Adrenal gland (tissue), 12 donors: ENCODE measurements around the gene ISY1. TPM values are rescaled to one million over a fixed set of nuclear protein-coding genes. Genes with fewer than 3 reads are reported as not detected.

Experiments used
- DNase-seq, 7 donors: peaks; one replicate each; pipeline ENCODE4 v3.0.0-alpha.2; 2019 to 2020
- H3K27ac ChIP-seq, 5 donors: fragments of 200-600 bp; sonication (generic) in 4 of 5; 1 replicate in 3 of 5; 2 replicates in 2 of 5; pipeline versions ENCODE4 v1.5.1 to v1.8.0; 2016 to 2020; ENCODE audit warnings: mild to moderate bottlenecking in 1 of 5
- H3K27me3 ChIP-seq: fragments of 200-600 bp; 2 replicates; pipeline ENCODE4 v1.8.0; 2021
- H3K36me3 ChIP-seq, 2 donors: fragments of 200-600 bp; replicated peaks in 1 of 2; 1 replicate in 1 of 2; 2 replicates in 1 of 2; pipeline versions ENCODE4 v1.5.1 to v1.8.0; 2018 to 2022
- H3K4me1 ChIP-seq, 2 donors: fragments of 200-600 bp; replicated peaks in 1 of 2; 1 replicate in 1 of 2; 2 replicates in 1 of 2; pipeline versions ENCODE4 v1.5.1 to v1.8.0; 2018 to 2021
- H3K4me3 ChIP-seq, 4 donors: fragments of 200-600 bp; sonication (generic) in 3 of 4; one replicate each; pipeline ENCODE4 v1.5.1; 2016 to 2018
- H3K9me3 ChIP-seq, 3 donors: fragments of 200-600 bp; sonication (generic) in 1 of 3; replicated peaks in 1 of 3; 1 replicate in 2 of 3; 2 replicates in 1 of 3; pipeline versions ENCODE4 v1.5.1 to v1.8.0; 2016 to 2021
- POLR2A ChIP-seq, 2 donors: fragments of 450-650 bp; IDR thresholded peaks; one replicate each; pipeline ENCODE4 v1.6.1; 2017; ENCODE audit warnings: antibody characterized with exemption in 2 of 2, mild to moderate bottlenecking in 2 of 2, moderate library complexity in 1 of 2
- WGBS, 4 donors: extraction: QIAGEN DNeasy Blood & Tissue Kit in 2 of 4; methylation state at CpG; one replicate each; pipeline versions ENCODE4 v1.1.5 to v1.1.7; 2013 to 2017; 5-methylcytosine and 5-hydroxymethylcytosine counted together
- intact Hi-C, 2 donors: fragments of 100-400 bp; cut with DNase I; formaldehyde crosslinking; loops; one replicate each; pipeline versions ENCODE4 v1.14.1 to v1.15.0; 2022 to 2023
- polyA plus RNA-seq, 3 donors: library from polyadenylated mRNA; stranded (reverse); fragments of 200-250 nt in 2 of 3; fragments of 350-450 nt in 1 of 3; fragmentation: Illumina TruSeq in 1 of 3; extraction: RNeasy Lipid Tissue Mini Kit (QIAGEN cat#74804) in 1 of 3; gene quantifications; one replicate each; pipeline ENCODE4 v1.2.3, GENCODE V29; 2013 to 2014
- total RNA-seq, 9 donors: library from RNA; depleted of rRNA in 4 of 9; stranded (reverse); fragments of >200 nt in 4 of 9; fragments of 120-200 nt in 1 of 9; fragmentation: NEBNext Ultra II Directional in 1 of 9; extraction: Animal tissue kit (Norgen Biotek cat#: 25700) in 1 of 9; gene quantifications; one replicate each; pipeline versions ENCODE4 v1.1.0 to v1.2.4, GENCODE V29; 2013 to 2023
- TF ChIP-seq, protein P1 (sequence below), 6 experiments: fragments of 450-650 bp in 4 of 6; fragments of 200-600 bp in 2 of 6; sonication (generic) in 1 of 6; IDR thresholded peaks; 1 replicate in 5 of 6; 2 replicates in 1 of 6; pipeline versions ENCODE4 v1.5.1 to v1.8.0; 2016 to 2021; ENCODE audit warnings: antibody characterized with exemption in 6 of 6, mild to moderate bottlenecking in 2 of 6, moderate library complexity in 1 of 6
- donor health status: healthy with polysubstance abuse.
- donor health status: Bipolar disorder and iron deficiency.
- donor health status: DM: yes; HTN: yes; CAD: no.
- donor health status: DM: no; HTN: no; CAD: no.
- donor health status: DM: no; HTN: no; CAD: no.
- donor health status: DM: yes; HTN: yes; CAD: no.

ISY1 gene
- total and polyA plus RNA-seq, 12 donors: 4.1 to 40.0 (median 26.1) TPM

DNA sequence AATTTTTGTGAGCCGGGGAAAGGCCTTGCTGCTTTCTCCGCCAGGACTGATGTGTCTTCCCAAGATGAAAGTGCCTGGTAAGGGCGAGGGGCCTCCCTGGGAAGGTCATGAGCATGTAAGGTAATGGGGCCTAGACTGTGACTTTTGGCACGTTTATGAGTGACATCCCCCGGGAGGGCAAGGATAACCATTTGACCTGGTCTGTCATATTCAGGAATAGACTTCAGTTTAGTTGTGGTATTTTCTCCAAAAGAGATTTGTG lies 23.5 kb upstream of the ISY1 start:
- intact Hi-C loops: loop anchor here in 1 of 2 donors (5.0 kb wide), 1 partner anchor 63 kb away; the partner anchor contains the start of gene COPG1
- no peaks in the 10 kb centered on the region for H3K36me3 ChIP-seq
- H3K27me3 ChIP-seq: no peaks in the 10 kb centered on the region
- H3K9me3 ChIP-seq: no peaks in the 10 kb centered on the region
- peak overlapping the region in 3 of 4 donors; percentile 65 to 84 (median 82) for H3K4me3 ChIP-seq
- WGBS, 4 donors: 0 to 1% (median 0%) methylated on average over 3 to 5 of the region's 5 CpGs
- DNase-seq: peak in 5 of 7 donors; percentile 35 to 69 (median 43)
- H3K27ac ChIP-seq: peak overlapping the region; percentile 96 to 99 (median 99)
- peaks cover 30 to 53% of the 10 kb centered on the region in 2 donors for H3K4me1 ChIP-seq
- TF ChIP-seq POLR2A (IDR thresholded peaks at IDR 0.05): no peak
- TF ChIP-seq, protein P1, sequence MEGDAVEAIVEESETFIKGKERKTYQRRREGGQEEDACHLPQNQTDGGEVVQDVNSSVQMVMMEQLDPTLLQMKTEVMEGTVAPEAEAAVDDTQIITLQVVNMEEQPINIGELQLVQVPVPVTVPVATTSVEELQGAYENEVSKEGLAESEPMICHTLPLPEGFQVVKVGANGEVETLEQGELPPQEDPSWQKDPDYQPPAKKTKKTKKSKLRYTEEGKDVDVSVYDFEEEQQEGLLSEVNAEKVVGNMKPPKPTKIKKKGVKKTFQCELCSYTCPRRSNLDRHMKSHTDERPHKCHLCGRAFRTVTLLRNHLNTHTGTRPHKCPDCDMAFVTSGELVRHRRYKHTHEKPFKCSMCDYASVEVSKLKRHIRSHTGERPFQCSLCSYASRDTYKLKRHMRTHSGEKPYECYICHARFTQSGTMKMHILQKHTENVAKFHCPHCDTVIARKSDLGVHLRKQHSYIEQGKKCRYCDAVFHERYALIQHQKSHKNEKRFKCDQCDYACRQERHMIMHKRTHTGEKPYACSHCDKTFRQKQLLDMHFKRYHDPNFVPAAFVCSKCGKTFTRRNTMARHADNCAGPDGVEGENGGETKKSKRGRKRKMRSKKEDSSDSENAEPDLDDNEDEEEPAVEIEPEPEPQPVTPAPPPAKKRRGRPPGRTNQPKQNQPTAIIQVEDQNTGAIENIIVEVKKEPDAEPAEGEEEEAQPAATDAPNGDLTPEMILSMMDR (IDR thresholded peaks at IDR 0.05): no peak

DNA sequence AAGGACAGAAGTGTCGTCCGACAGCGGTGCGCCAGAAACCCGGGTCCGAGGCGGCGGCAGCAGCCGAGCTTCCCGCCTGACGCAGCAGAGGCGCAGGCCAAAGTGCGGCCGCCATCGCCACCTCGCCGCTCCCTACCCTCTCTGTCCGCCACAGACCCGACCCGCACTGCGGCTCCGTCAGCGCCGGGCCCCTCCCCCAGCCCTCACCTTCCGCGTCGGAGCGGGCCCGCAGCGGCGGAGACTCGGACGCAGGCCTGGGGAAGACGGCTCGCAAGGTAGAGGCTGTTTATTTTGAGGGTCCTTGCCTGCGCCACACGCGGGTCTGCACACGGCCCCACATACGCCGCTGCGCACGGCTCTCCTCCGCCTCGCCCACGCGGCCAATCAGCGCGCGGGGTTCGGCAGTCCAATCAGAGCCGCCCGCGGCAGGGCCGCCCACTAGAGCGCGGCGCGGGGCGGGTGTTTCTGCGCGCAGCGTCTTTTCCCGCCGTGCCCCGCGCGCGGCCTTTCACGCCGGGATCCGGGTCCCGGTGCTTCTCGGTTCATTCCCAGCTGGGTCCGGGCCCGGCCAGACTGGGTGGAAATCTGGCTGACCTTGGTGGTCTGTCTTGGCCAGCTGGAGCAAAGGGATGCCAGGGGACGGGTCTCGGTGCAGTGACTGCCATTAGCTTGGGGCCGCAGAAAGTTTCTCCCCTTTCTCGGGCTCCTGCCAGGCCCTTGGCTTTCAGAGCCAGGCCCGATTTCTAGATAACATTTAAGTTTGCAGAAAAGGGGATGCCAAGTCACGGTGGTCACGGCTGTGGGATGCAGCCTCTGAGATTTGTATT lies 22.9 kb upstream of the ISY1 start, which contains the start of gene CNBP:
CNBP (minus strand) TSS at position 328 of the 827 bp plus-strand sequence. CDS start 12,139 bp downstream, outside the sequence.
- 0 to 1% (median 1%) methylated on average over 13 to 83 of the region's 83 CpGs for WGBS, 4 donors
- Histone ChIP-seq H3K27me3 (no peaks in the 10 kb centered on the region), H3K27ac (peak within 1 kb of the TSS; percentile 96 to 99 (median 99)), H3K9me3 (no peaks in the 10 kb centered on the region), H3K4me1 (peaks cover 35 to 58% of the 10 kb centered on the region in 2 donors), H3K36me3 (peaks cover 0 to 5% of the 10 kb centered on the region in 2 donors), H3K4me3 (peak within 1 kb of the TSS; percentile 82 to 100 (median 92))
- TF ChIP-seq POLR2A (IDR thresholded peaks at IDR 0.05): peak; percentile 94 to 99
- TF ChIP-seq, protein P1 (IDR thresholded peaks at IDR 0.05): no peak
- peak; percentile 92 to 96 (median 94) for DNase-seq
- intact Hi-C loops: loop anchor here in 1 of 2 donors (5.0 kb wide), 1 partner anchor 64 kb away; the partner anchor contains the start of gene COPG1

- Histone ChIP-seq H3K9me3 (no peaks in the 10 kb centered on the region), H3K4me1 (peaks cover 45 to 67% of the 10 kb centered on the region in 2 donors), H3K36me3 (peaks cover 0 to 13% of the 10 kb centered on the region in 2 donors), H3K27ac (peak overlapping the region; percentile 96 to 99 (median 99)), H3K27me3 (no peaks in the 10 kb centered on the region), H3K4me3 (peak overlapping the region; percentile 82 to 100 (median 92))
- WGBS, 4 donors: 0 to 1% (median 1%) methylated on average over 23 to 24 of the region's 24 CpGs
- peak in 1 of 2 donors; percentile 17 for TF ChIP-seq POLR2A (IDR thresholded peaks at IDR 0.05)
- TF ChIP-seq, protein P1 (IDR thresholded peaks at IDR 0.05): no peak
- DNase-seq: peak in 1 of 7 donors; percentile 33
- intact Hi-C loops: loop anchor here in 1 of 2 donors (5.0 kb wide), 1 partner anchor 65 kb away; the partner anchor contains the start of gene COPG1
These were observed 21.7 kb upstream of the ISY1 start for GRCh38 chr3:129182390-129183185.

- intact Hi-C loops: loop anchor here in 1 of 2 donors (5.0 kb wide), 1 partner anchor 65 kb away; the partner anchor contains the start of gene COPG1
- H3K4me1 ChIP-seq: peaks cover 50 to 70% of the 10 kb centered on the region in 2 donors
- WGBS, 4 donors: 2 to 10% (median 7%) methylated on average over 3 of the region's 3 CpGs
- H3K4me3 ChIP-seq: peak overlapping the region in 3 of 4 donors; percentile 82 to 100 (median 84)
- H3K36me3 ChIP-seq: peaks cover 0 to 20% of the 10 kb centered on the region in 2 donors
- peak overlapping the region; percentile 17 to 99 (median 98) for H3K27ac ChIP-seq
- DNase-seq: no peak
- H3K27me3 ChIP-seq: no peaks in the 10 kb centered on the region
- TF ChIP-seq POLR2A (IDR thresholded peaks at IDR 0.05): no peak
- TF ChIP-seq, protein P1 (IDR thresholded peaks at IDR 0.05): no peak
- no peaks in the 10 kb centered on the region for H3K9me3 ChIP-seq
These were observed 21.0 kb upstream of the ISY1 start for GRCh38 chr3:129181819-129182218.
